HepG2 (cell line): ENCODE results near the gene KLF9. TPM values are rescaled to one million over a fixed set of nuclear protein-coding genes. Genes with fewer than 3 reads are reported as not detected.

ENCODE experiments used
- ATAC-seq: fragments of 200-7000 bp; cut with Tn5 transposase; 3 replicates; pipeline ENCODE4 v1.9.1; 2020; ENCODE audit warnings: mild to moderate bottlenecking, moderate library complexity
- BruUV-seq: library from RNA; stranded (reverse); fragments of 400-500 nt; replicated peaks from 2 replicates; lab custom pipeline; 2021; lab: Mats Ljungman, UMichigan
- CTCF ChIA-PET: fragments of 300-600 bp; formaldehyde crosslinking; extraction: SDS; loops from one replicate; lab custom pipeline; 2021; ENCODE audit warnings: low total read pairs, inconsistent platforms, low intra/inter-chr PET ratio; lab: Yijun Ruan, JAX
- POLR2A ChIA-PET: fragments of 350-600 bp; sonication (Branson Sonifier 250); formaldehyde crosslinking; loops from one replicate; lab custom pipeline; 2020; ENCODE audit warnings: antibody characterized with exemption, inconsistent platforms; lab: Yijun Ruan, JAX
- DNase-seq: peaks from one replicate; pipeline ENCODE4 v3.0.0-alpha.2; 2015; ENCODE audit warnings: low spot score
- FAIRE-seq: peaks from 3 replicates; lab custom pipeline; 2011; peaks lifted over from hg19 to GRCh38; lab: Jason Lieb, UNC
- H2AFZ ChIP-seq: one replicate; pipeline ENCODE4 v1.6.1; 2011; ENCODE audit warnings: low read length, inconsistent platforms
- H3K27ac ChIP-seq: fragments of 300-600 bp; 3 replicates; pipeline ENCODE4 v1.8.0; 2011; ENCODE audit warnings: mixed run types, mild to moderate bottlenecking, mixed read lengths, low read length, inconsistent platforms; ENCODE audit not compliant: insufficient read depth; ENCODE audit errors: extremely low read length
- H3K27me3 ChIP-seq, 2 experiments: fragments of 200-600 bp in 1 of 2; 2 replicates in 1 of 2; 3 replicates in 1 of 2; pipeline versions ENCODE4 v1.6.0 to v1.8.0; 2011; ENCODE audit warnings: low read length in 2 of 2, mild to moderate bottlenecking in 2 of 2, moderate library complexity in 2 of 2, inconsistent platforms in 1 of 2; ENCODE audit not compliant: insufficient read depth in 2 of 2, control insufficient read depth in 1 of 2
- H3K36me3 ChIP-seq, 2 experiments: fragments of 200-600 bp in 1 of 2; replicated peaks in 1 of 2; 2 replicates in 1 of 2; 3 replicates in 1 of 2; pipeline versions ENCODE4 v1.5.1 to v1.8.0; 2011; ENCODE audit warnings: low read length in 2 of 2, inconsistent platforms in 1 of 2; ENCODE audit not compliant: insufficient read depth in 2 of 2, control insufficient read depth in 1 of 2
- H3K4me1 ChIP-seq: 2 replicates; pipeline ENCODE4 v1.5.1; 2012; ENCODE audit warnings: low read length, inconsistent platforms; ENCODE audit not compliant: insufficient read depth
- H3K4me2 ChIP-seq: 2 replicates; pipeline ENCODE4 v1.6.0; 2011; ENCODE audit warnings: low read depth, low read length, inconsistent platforms
- H3K4me3 ChIP-seq, 3 experiments: fragments of 200-600 bp in 1 of 3; sonication (generic), shearing (Covaris generic) in 1 of 3; replicated peaks in 1 of 3; 2 replicates each; pipeline ENCODE4 v1.5.1; 2011 to 2016; ENCODE audit warnings: low read length in 3 of 3, inconsistent platforms in 2 of 3, low read depth in 2 of 3, mild to moderate bottlenecking in 2 of 3, control low read depth in 1 of 3, mixed read lengths in 1 of 3; ENCODE audit not compliant: insufficient read depth in 1 of 3
- H3K79me2 ChIP-seq: one replicate; pipeline ENCODE4 v1.6.1; 2011; ENCODE audit warnings: low read length, inconsistent platforms; ENCODE audit not compliant: insufficient read depth
- H3K9ac ChIP-seq: 2 replicates; pipeline ENCODE4 v1.6.0; 2011; ENCODE audit warnings: mild to moderate bottlenecking, low read depth, low read length, inconsistent platforms; ENCODE audit not compliant: insufficient read depth
- H3K9me3 ChIP-seq: 2 replicates; pipeline ENCODE4 v1.5.1; 2012; ENCODE audit warnings: mild to moderate bottlenecking, low read length
- H4K20me1 ChIP-seq: 2 replicates; pipeline ENCODE4 v1.6.0; 2011; ENCODE audit warnings: inconsistent platforms, mild to moderate bottlenecking, low read length, moderate library complexity; ENCODE audit not compliant: insufficient read depth
- ATF7 ChIP-seq, 2 experiments: fragments of 450-650 bp in 1 of 2; sonication (generic) in 1 of 2; formaldehyde crosslinking in 1 of 2; IDR thresholded peaks; 2 replicates each; pipeline versions ENCODE4 v1.4.0 to v1.6.1; 2016 to 2020; ENCODE audit warnings: antibody characterized with exemption in 1 of 2, mild to moderate bottlenecking in 1 of 2, missing genetic modification reagents in 1 of 2
- FOXA3 ChIP-seq: IDR thresholded peaks from 2 replicates; pipeline ENCODE4 v1.6.1; 2016; ENCODE audit warnings: missing genetic modification reagents, missing compliant biosample characterization
- KDM4B ChIP-seq: sonication (generic); formaldehyde crosslinking; IDR thresholded peaks from 2 replicates; pipeline ENCODE4 v1.4.0; 2020; ENCODE audit warnings: missing genetic modification reagents
- KLF11 ChIP-seq: IDR thresholded peaks from 2 replicates; pipeline ENCODE4 v1.6.1; 2016; ENCODE audit warnings: missing compliant biosample characterization
- MAFF ChIP-seq: IDR thresholded peaks from 2 replicates; pipeline ENCODE4 v1.6.1; 2011; ENCODE audit warnings: low read depth, low read length, improper control_type of control experiment
- MAFK ChIP-seq, 2 experiments: IDR thresholded peaks in 1 of 2; conservative IDR thresholded peaks in 1 of 2; 2 replicates each; pipeline ENCODE4 v1.6.1; 2011; ENCODE audit warnings: improper control_type of control experiment in 2 of 2, low read length in 2 of 2
- NFIC ChIP-seq: IDR thresholded peaks from 2 replicates; pipeline ENCODE4 v1.6.1; 2012; ENCODE audit warnings: mild to moderate bottlenecking, low read length, inconsistent platforms
- SCMH1 ChIP-seq: sonication (generic); formaldehyde crosslinking; IDR thresholded peaks from 2 replicates; pipeline ENCODE4 v1.9.0; 2021; ENCODE audit warnings: missing genetic modification reagents, mild to moderate bottlenecking, borderline replicate concordance
- SRSF1 ChIP-seq: fragments of 200-400 bp; formaldehyde crosslinking; optimal IDR thresholded peaks from 2 replicates; pipeline ENCODE3; 2017; ENCODE audit warnings: mild to moderate bottlenecking, low read depth, low read length, moderate library complexity
- WGBS: methylation state at CpG from one replicate; pipeline ENCODE4 v1.1.6; 2017; ENCODE audit warnings: low lambda C conversion rate; 5-methylcytosine and 5-hydroxymethylcytosine counted together
- in situ Hi-C: cut with HindIII; loops from 2 replicates; pipeline ENCODE4 v1.10.0; 2017; ENCODE audit warnings: low pct_unique_long_range_greater_than_20kb; ENCODE audit not compliant: extremely low pct_ligation_motif_present
- intact Hi-C: fragments of 100-400 bp; cut with micrococcal nuclease; formaldehyde crosslinking; loops from one replicate; pipeline ENCODE4 v1.10.0; 2022; ENCODE audit not compliant: unreplicated experiment
- polyA plus RNA-seq, 8 experiments: library from polyadenylated mRNA; depleted of rRNA in 3 of 8; stranded (reverse) in 7 of 8; unstranded in 1 of 8; fragments of >200 nt; fragmentation: Illumina TruSeq in 4 of 8; extraction: Trizol in 4 of 8; gene quantifications; 2 replicates each; pipeline versions ENCODE4 v1.2.1 to v1.2.3, GENCODE V29; 2011 to 2016; ENCODE audit warnings: low read depth in 4 of 8, missing spikeins in 1 of 8, mixed read lengths in 1 of 8; ENCODE audit not compliant: insufficient read depth in 1 of 8
- total RNA-seq, 5 experiments: library from RNA; depleted of rRNA; stranded (reverse); fragments of >200 nt; fragmentation: Illumina TruSeq; extraction: Trizol; gene quantifications; 2 replicates each; pipeline ENCODE4 v1.2.3, GENCODE V29; 2016; ENCODE audit warnings: low read depth in 1 of 5
- TF ChIP-seq, protein P1 (sequence below): sonication (generic); formaldehyde crosslinking; IDR thresholded peaks from 2 replicates; pipeline ENCODE4 v1.9.0; 2021; ENCODE audit warnings: mild to moderate bottlenecking, missing genetic modification reagents

The KLF9 gene
- total and polyA plus RNA-seq, 2 of the 13 experiments (the other 11 are each of a cell fraction or from before 2014, with no cell fraction given): 5.7 to 7.2 TPM

DNA sequence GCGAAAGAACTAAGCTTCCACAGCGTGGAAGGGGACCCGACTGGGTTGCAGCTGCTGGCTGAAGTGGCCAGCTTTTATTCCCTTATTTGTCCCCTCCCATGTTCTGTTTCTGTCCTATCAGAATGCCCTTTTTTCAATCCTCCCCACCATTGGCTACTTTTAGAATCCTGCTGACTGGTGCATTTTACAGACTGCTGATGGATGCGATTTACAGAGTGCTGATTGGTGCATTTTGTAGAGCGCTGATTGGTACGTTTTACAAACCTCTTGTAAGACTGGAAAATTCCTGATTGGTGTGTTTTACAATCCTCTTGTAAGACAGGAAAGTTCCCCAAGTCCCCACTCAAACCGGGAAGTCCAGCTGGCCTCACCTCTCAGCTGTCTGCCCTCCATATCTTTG, 50.7 kb downstream of the KLF9 start:
- no peak for FAIRE-seq
- ChIA-PET CTCF (no interaction called here), POLR2A (no interaction called here)
- no peak overlapping the region for H3K27ac ChIP-seq
- H3K36me3 ChIP-seq: no peaks in the 10 kb centered on the region
- H3K4me1 ChIP-seq: peaks cover 3% of the 10 kb centered on the region
- DNase-seq: no peak
- no peak for ATAC-seq
- peak; percentile 73 to 88 for TF ChIP-seq MAFK (conservative IDR thresholded peaks at IDR 0.05 in 1 of 2, IDR thresholded peaks at IDR 0.05 in 1 of 2; ENCODE audit: low read length in 2 of 2)
- no peak for TF ChIP-seq FOXA3
- TF ChIP-seq SCMH1 (CRISPR knock-in tag): no peak
- TF ChIP-seq NFIC: no peak
- no peak for TF ChIP-seq KLF11 (CRISPR knock-in tag)
- TF ChIP-seq KDM4B (CRISPR knock-in tag): no peak
- TF ChIP-seq ATF7 (IDR thresholded peaks at IDR 0.05): no peak
- TF ChIP-seq ATF7 (CRISPR knock-in tag; IDR thresholded peaks at IDR 0.05): no peak
- peak; percentile 87 for TF ChIP-seq MAFF
- TF ChIP-seq SRSF1: no peak
- TF ChIP-seq, protein P1, sequence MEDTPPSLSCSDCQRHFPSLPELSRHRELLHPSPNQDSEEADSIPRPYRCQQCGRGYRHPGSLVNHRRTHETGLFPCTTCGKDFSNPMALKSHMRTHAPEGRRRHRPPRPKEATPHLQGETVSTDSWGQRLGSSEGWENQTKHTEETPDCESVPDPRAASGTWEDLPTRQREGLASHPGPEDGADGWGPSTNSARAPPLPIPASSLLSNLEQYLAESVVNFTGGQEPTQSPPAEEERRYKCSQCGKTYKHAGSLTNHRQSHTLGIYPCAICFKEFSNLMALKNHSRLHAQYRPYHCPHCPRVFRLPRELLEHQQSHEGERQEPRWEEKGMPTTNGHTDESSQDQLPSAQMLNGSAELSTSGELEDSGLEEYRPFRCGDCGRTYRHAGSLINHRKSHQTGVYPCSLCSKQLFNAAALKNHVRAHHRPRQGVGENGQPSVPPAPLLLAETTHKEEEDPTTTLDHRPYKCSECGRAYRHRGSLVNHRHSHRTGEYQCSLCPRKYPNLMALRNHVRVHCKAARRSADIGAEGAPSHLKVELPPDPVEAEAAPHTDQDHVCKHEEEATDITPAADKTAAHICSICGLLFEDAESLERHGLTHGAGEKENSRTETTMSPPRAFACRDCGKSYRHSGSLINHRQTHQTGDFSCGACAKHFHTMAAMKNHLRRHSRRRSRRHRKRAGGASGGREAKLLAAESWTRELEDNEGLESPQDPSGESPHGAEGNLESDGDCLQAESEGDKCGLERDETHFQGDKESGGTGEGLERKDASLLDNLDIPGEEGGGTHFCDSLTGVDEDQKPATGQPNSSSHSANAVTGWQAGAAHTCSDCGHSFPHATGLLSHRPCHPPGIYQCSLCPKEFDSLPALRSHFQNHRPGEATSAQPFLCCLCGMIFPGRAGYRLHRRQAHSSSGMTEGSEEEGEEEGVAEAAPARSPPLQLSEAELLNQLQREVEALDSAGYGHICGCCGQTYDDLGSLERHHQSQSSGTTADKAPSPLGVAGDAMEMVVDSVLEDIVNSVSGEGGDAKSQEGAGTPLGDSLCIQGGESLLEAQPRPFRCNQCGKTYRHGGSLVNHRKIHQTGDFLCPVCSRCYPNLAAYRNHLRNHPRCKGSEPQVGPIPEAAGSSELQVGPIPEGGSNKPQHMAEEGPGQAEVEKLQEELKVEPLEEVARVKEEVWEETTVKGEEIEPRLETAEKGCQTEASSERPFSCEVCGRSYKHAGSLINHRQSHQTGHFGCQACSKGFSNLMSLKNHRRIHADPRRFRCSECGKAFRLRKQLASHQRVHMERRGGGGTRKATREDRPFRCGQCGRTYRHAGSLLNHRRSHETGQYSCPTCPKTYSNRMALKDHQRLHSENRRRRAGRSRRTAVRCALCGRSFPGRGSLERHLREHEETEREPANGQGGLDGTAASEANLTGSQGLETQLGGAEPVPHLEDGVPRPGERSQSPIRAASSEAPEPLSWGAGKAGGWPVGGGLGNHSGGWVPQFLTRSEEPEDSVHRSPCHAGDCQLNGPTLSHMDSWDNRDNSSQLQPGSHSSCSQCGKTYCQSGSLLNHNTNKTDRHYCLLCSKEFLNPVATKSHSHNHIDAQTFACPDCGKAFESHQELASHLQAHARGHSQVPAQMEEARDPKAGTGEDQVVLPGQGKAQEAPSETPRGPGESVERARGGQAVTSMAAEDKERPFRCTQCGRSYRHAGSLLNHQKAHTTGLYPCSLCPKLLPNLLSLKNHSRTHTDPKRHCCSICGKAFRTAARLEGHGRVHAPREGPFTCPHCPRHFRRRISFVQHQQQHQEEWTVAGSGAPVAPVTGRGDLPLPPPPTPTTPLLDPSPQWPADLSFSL (CRISPR knock-in tag): no peak
- in situ Hi-C loops: no loop called here
- no peaks in the 10 kb centered on the region for H3K79me2 ChIP-seq
- intact Hi-C loops: no loop called here
- no peaks in the 10 kb centered on the region for H3K27me3 ChIP-seq
- H3K9ac ChIP-seq: no peak overlapping the region
- WGBS: 95% methylated on average over 7 of the region's 7 CpGs
- H3K9me3 ChIP-seq: no peaks in the 10 kb centered on the region
- no TSS peak for BruUV-seq
- no peak overlapping the region for H2AFZ ChIP-seq
- H4K20me1 ChIP-seq: no peaks in the 10 kb centered on the region
- no peak overlapping the region for H3K4me3 ChIP-seq
- H3K4me2 ChIP-seq: no peak overlapping the region
